A549 (cell line): ENCODE data around the gene UPK1A.

Source experiments
- EHMT2 ChIP-seq: fragments of 200-600 bp; sonication (generic); IDR thresholded peaks from 2 replicates; pipeline ENCODE4 v1.6.1; 2016; ENCODE audit warnings: antibody characterized with exemption, low read depth, mild to moderate bottlenecking, moderate library complexity
- RAD21 ChIP-seq, 2 experiments: fragments of >200 bp in 1 of 2; sonication (Bioruptor Twin) in 1 of 2; formaldehyde crosslinking in 1 of 2; IDR thresholded peaks in 1 of 2; conservative IDR thresholded peaks in 1 of 2; 2 replicates in 1 of 2; 3 replicates in 1 of 2; pipeline ENCODE4 v1.6.1; 2012 to 2018; ENCODE audit warnings: inconsistent platforms in 1 of 2

- TF ChIP-seq RAD21 (conservative IDR thresholded peaks at IDR 0.05 in 1 of 2, IDR thresholded peaks at IDR 0.05 in 1 of 2), result no peak
- no peak for TF ChIP-seq EHMT2
Observed at GRCh38 chr19:35710784-35711723, 44.7 kb downstream of the UPK1A start.
